Neuron (in vitro differentiated cells): ENCODE results near the gene PRSS50.

Experiments used
- H2AFZ ChIP-seq: one replicate; pipeline ENCODE4 v1.6.1; 2013; ENCODE audit warnings: low read depth, mild to moderate bottlenecking, inconsistent platforms, low read length, moderate library complexity
- H3K27me3 ChIP-seq: one replicate; pipeline ENCODE4 v1.6.1; 2013; ENCODE audit warnings: low read length; ENCODE audit not compliant: insufficient read depth
- H3K36me3 ChIP-seq: one replicate; pipeline ENCODE4 v1.6.1; 2013; ENCODE audit warnings: low read length; ENCODE audit not compliant: insufficient read depth
- H3K4me1 ChIP-seq: one replicate; pipeline ENCODE4 v1.6.1; 2013; ENCODE audit warnings: low read length; ENCODE audit not compliant: insufficient read depth
- H3K4me3 ChIP-seq: 2 replicates; pipeline ENCODE4 v1.5.1; 2013; ENCODE audit warnings: mild to moderate bottlenecking, low read length, moderate library complexity
- H3K9me3 ChIP-seq: one replicate; pipeline ENCODE4 v1.6.1; 2013; ENCODE audit warnings: low read length

The PRSS50 gene

DNA sequence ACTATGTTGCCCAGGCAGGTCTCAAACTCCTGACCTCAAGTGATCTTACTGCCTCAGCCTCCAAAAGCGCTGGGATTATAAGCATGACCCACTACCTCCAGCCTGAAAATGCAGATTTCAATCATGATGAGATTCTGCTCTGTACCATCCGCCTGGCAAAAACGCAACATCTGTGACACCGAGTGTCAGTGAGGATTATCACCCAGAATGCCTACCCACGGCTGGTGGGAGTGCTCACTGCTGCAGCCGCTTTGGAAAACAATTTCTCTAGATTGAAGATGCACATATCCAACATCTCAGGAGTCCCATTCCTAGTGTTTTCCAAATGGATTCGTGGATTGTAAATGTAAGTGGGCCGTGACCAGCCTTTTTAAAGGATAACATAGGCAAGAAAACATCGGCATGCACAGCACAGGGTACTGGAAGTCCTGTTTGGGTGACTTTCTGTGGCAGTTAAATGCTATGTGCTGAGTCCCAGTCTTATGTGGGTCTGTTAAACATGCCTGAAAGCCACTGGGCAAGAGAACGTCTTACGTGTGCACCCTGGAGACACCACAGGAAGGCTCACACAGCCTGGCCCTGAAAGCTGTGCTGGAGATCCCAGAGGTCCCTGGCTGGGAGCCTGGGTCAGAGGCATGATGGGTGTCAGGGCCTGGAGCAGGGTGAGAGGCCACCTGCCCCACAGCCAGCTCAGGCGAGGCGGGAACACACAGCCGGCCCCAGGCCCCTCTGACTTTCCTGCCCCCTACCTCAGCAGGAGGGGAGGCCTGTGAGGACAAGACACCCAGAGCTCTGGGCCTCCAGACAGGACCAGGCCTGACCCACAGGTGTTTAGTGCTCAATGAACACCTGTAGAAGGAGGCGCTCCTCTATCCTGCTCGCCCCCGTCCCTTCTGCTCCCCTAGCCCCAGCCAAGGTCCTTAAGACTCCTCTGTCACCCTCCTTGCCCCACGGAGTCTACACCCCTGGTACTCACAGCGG lies 918 bp downstream of the PRSS50 start:
- H3K27me3 ChIP-seq: no peaks in the 10 kb centered on the region
- H3K4me1 ChIP-seq: no peaks in the 10 kb centered on the region
- H2AFZ ChIP-seq: no peak overlapping the region
- no peaks in the 10 kb centered on the region for H3K9me3 ChIP-seq
- no peaks in the 10 kb centered on the region for H3K36me3 ChIP-seq
- H3K4me3 ChIP-seq: no peak overlapping the region

DNA sequence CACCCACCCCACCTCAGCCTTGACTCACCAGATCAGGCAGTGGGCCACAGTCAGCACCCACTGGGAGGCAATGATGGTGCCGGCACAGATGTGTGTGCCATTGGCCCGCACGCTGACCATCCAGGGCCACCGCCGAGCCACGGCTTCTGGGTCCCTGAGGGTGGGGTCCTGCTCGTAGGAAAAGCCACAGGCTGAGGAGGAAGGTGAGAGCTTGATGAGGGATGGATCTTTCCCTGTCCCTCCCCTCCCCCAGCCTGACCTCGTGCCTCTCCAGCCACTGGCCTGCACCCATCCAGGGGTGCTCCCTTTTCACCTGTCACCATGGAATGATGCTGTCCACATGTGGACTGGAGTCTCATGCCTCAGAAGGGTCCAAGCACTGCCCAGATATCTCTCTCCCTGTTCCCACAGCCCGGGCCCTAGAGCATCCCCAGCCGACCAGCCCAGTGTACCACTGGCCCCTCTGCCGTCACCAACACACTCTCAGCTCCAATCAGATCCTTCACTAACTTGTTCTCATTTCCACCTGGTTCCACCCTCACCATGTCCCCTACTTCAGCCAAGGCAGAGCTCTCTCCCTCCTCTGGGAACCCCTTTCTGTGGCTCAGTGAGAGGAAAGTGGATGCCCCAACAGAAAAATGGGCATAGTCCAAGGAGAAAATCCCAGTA lies 2.0 kb downstream of the PRSS50 start:
- Histone ChIP-seq H3K4me3 (no peak overlapping the region), H3K36me3 (no peaks in the 10 kb centered on the region), H2AFZ (no peak overlapping the region), H3K4me1 (no peaks in the 10 kb centered on the region), H3K27me3 (no peaks in the 10 kb centered on the region), H3K9me3 (no peaks in the 10 kb centered on the region)

- H3K27me3 ChIP-seq: no peaks in the 10 kb centered on the region
- no peak overlapping the region for H3K4me3 ChIP-seq
- no peak overlapping the region for H2AFZ ChIP-seq
- H3K4me1 ChIP-seq: no peaks in the 10 kb centered on the region
- H3K9me3 ChIP-seq: no peaks in the 10 kb centered on the region
- H3K36me3 ChIP-seq: no peaks in the 10 kb centered on the region
Observed at GRCh38 chr3:46714728-46715506, 2.8 kb downstream of the PRSS50 start.

DNA sequence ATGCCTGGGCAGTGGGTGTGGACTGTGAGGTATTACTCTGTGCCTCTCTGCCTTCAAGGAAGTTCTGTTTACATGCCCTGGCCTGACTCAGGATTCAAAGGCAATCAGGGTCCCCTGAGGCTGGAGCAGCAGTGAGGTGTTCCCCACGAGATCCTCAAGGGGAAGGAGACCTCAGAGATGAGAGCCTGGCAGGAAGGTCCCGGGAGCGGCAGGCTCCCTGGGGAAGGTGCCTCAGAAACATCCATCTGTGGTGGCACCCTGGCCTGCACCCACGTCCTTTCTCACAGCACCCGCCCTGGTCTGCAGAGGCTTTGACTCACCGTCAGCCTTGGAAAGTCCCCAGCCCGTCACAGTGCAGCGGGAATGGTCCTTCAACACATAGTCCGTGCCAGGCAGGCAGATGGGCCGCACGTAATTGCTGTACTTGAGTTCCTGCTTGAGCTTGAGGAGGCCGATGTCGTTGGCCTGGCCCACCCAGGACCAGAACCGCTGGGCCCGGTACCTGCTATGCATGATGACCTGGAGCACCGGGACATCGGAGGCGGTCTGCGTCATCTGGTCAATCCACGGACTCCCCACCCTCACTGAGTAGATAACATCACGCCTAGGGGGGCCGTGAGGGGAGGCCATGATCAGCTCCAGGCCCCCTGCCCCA lies 3.6 kb downstream of the PRSS50 start:
- no peaks in the 10 kb centered on the region for H3K36me3 ChIP-seq
- no peak overlapping the region for H2AFZ ChIP-seq
- H3K4me1 ChIP-seq: no peaks in the 10 kb centered on the region
- no peaks in the 10 kb centered on the region for H3K27me3 ChIP-seq
- no peaks in the 10 kb centered on the region for H3K9me3 ChIP-seq
- no peak overlapping the region for H3K4me3 ChIP-seq

- no peaks in the 10 kb centered on the region for H3K9me3 ChIP-seq
- H3K4me3 ChIP-seq: no peak overlapping the region
- H3K36me3 ChIP-seq: no peaks in the 10 kb centered on the region
- no peaks in the 10 kb centered on the region for H3K4me1 ChIP-seq
- no peak overlapping the region for H2AFZ ChIP-seq
- no peaks in the 10 kb centered on the region for H3K27me3 ChIP-seq
Observed at GRCh38 chr3:46713050-46713897, 4.4 kb downstream of the PRSS50 start.

- H3K4me3 ChIP-seq: no peak overlapping the region
- H3K36me3 ChIP-seq: no peaks in the 10 kb centered on the region
- no peaks in the 10 kb centered on the region for H3K9me3 ChIP-seq
- H3K4me1 ChIP-seq: no peaks in the 10 kb centered on the region
- no peaks in the 10 kb centered on the region for H3K27me3 ChIP-seq
- no peak overlapping the region for H2AFZ ChIP-seq
Observed at GRCh38 chr3:46712191-46713049, 5.2 kb downstream of the PRSS50 start.

DNA sequence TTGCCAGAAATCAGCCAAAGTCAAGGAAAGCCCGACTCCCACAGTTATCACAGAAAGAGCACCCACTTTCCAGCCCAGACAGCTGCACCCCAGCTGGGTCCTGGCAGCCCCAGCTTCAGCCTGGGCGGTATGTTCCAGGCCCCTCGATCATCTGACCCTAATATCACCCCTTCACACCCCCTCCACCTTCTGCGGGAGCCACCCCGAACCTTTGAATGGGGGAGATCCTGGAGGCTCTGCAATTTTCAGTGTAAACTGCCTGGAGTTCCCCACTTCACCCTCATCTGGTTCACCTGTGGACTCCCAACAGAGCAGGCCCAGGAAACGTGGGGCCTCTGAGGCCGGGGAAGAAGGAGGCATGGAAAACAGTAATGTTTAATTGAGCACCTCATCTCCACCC lies 5.9 kb downstream of the PRSS50 start:
- no peaks in the 10 kb centered on the region for H3K27me3 ChIP-seq
- H3K4me3 ChIP-seq: no peak overlapping the region
- H3K9me3 ChIP-seq: no peaks in the 10 kb centered on the region
- H3K36me3 ChIP-seq: no peaks in the 10 kb centered on the region
- no peaks in the 10 kb centered on the region for H3K4me1 ChIP-seq
- no peak overlapping the region for H2AFZ ChIP-seq

DNA sequence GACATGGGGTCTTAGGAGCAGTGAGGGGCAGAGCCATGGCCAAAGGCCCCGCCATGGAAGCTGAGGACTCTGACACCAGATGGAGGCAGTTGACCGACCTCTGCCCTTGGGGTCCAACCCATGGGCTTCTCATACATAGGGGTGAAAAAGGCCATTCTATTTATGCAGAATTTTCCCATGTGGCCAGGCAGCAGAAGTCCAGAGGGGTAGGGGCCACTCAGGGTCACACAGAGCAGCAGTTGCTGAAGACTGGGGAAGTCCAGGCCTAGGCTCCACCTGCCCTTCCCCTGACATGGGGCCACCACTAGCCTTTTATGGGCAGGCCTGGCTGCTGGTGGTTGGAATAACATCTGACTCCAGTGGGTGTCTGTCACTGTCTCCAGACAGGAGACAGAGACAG lies 6.4 kb downstream of the PRSS50 start:
- Histone ChIP-seq H3K4me1 (no peaks in the 10 kb centered on the region), H3K27me3 (no peaks in the 10 kb centered on the region), H3K9me3 (no peaks in the 10 kb centered on the region), H2AFZ (no peak overlapping the region), H3K4me3 (no peak overlapping the region), H3K36me3 (no peaks in the 10 kb centered on the region)

DNA sequence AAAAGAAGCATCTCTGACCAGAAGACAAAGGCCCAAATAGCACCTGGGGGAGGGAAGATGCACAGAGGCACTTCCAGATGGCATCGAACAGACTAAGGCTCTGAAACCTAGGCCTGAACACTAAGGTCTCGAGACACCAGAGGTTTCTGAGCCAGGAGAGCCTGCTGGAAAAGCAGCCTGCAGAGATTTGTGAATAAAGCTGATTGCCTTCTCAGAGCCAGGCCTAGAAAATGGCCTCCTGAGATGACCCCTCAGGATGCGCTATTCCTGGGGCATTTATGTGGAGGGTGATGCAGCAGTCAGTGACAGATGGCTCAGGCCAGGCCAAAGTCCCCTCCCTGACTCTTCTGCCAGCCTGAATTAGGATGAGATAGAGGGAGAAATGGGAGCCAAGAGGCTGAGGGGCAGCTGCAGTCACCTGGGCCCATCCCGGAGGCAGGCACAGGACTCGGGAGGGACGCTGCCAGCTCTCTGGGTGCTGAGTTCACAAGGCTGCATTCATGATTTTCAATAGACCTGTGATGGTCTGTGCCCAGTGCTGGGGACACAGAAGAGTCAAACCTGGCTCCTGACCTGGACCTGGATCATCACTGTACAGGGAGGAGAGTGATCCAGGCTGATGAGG lies 6.9 kb downstream of the PRSS50 start:
- Histone ChIP-seq H3K4me1 (no peaks in the 10 kb centered on the region), H3K4me3 (no peak overlapping the region), H3K36me3 (no peaks in the 10 kb centered on the region), H3K9me3 (no peaks in the 10 kb centered on the region), H3K27me3 (no peaks in the 10 kb centered on the region), H2AFZ (no peak overlapping the region)

DNA sequence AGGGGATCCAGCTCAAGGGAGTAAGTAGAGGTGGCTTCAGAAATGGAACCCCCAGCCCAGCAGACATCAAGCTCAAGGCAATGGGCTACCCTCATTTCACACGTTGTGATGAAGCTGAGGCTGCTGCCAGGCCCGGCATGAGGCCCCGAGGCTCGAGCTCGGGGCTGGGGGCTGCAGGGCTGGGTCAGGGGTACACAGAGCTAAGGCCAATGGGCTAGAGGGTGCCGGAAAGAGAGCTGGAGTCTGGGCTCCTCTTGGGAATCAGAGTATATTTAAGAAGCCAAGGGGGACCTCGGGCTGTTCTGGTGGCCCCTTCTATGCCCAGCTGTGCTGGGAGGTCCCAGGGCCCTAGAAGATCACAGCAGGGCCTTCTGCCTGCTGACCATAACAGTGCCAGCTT lies 7.4 kb downstream of the PRSS50 start:
- H3K4me3 ChIP-seq: no peak overlapping the region
- H3K9me3 ChIP-seq: no peaks in the 10 kb centered on the region
- no peaks in the 10 kb centered on the region for H3K4me1 ChIP-seq
- H3K27me3 ChIP-seq: no peaks in the 10 kb centered on the region
- no peak overlapping the region for H2AFZ ChIP-seq
- no peaks in the 10 kb centered on the region for H3K36me3 ChIP-seq

DNA sequence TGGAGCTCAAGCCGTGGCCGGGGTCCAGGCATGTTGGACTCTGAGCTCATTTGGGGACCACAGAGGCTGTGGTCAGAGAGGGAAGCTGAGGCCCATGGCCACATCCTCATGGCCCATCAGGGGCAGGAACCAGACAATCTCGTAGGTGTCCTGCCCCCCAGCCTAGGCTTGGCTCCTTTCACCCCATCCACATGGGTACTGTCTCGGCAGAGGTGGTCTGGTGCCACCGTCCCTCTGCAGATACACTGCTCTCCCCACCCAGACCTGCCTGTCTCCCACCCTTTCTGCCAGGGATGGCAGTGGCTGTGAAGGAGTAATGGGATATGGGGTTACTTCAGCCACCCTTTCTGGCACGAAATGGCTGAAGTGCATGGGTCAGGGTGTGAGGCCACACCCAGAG lies 7.9 kb downstream of the PRSS50 start:
- no peaks in the 10 kb centered on the region for H3K4me1 ChIP-seq
- no peaks in the 10 kb centered on the region for H3K9me3 ChIP-seq
- no peaks in the 10 kb centered on the region for H3K36me3 ChIP-seq
- H3K4me3 ChIP-seq: no peak overlapping the region
- no peak overlapping the region for H2AFZ ChIP-seq
- H3K27me3 ChIP-seq: no peaks in the 10 kb centered on the region
